GM23338 (cell line): Measurements from ENCODE around the gene MAP4K1. TPM values are rescaled to one million over a fixed set of nuclear protein-coding genes. Genes with fewer than 3 reads are reported as not detected.

Experiments used
- ATAC-seq: fragments of 200-7000 bp; cut with Tn5 transposase; 3 replicates; pipeline ENCODE4 v1.9.1; 2020
- DNase-seq: peaks from one replicate; pipeline ENCODE4 v3.0.0-alpha.2; 2015; ENCODE audit warnings: low spot score
- H2AFZ ChIP-seq: fragments of 200-600 bp; sonication (generic); 2 replicates; pipeline ENCODE4 v1.8.0; 2016; ENCODE audit warnings: antibody characterized with exemption, mild to moderate bottlenecking, moderate library complexity
- H3F3A ChIP-seq: fragments of 200-600 bp; sonication (generic); replicated peaks from 2 replicates; pipeline ENCODE4 v1.8.0; 2017; ENCODE audit warnings: antibody characterized with exemption, mixed run types, low read depth
- H3K27ac ChIP-seq: fragments of 200-600 bp; sonication (generic); 2 replicates; pipeline ENCODE4 v1.6.1; 2016; ENCODE audit warnings: low read depth
- H3K27me3 ChIP-seq: fragments of 200-600 bp; sonication (generic); 2 replicates; pipeline ENCODE4 v1.8.0; 2016; ENCODE audit warnings: mild to moderate bottlenecking, mixed run types, moderate library complexity; ENCODE audit not compliant: insufficient read depth
- H3K36me3 ChIP-seq: fragments of 200-600 bp; sonication (generic); 2 replicates; pipeline ENCODE4 v1.8.0; 2016; ENCODE audit warnings: mild to moderate bottlenecking; ENCODE audit not compliant: insufficient read depth
- H3K4me1 ChIP-seq: fragments of 200-600 bp; sonication (generic); 2 replicates; pipeline ENCODE4 v1.8.0; 2016; ENCODE audit warnings: mild to moderate bottlenecking, moderate library complexity; ENCODE audit not compliant: insufficient read depth
- H3K4me2 ChIP-seq: fragments of 200-600 bp; sonication (generic); 2 replicates; pipeline ENCODE4 v1.7.1; 2017; ENCODE audit warnings: mixed run types
- H3K4me3 ChIP-seq: fragments of 200-600 bp; sonication (generic); 2 replicates; pipeline ENCODE4 v1.6.1; 2016; ENCODE audit warnings: mixed run types
- H3K79me2 ChIP-seq: fragments of 200-600 bp; sonication (generic); replicated peaks from 2 replicates; pipeline ENCODE4 v1.8.0; 2017; ENCODE audit warnings: mild to moderate bottlenecking; ENCODE audit not compliant: insufficient read depth
- H3K9me2 ChIP-seq: fragments of 200-600 bp; sonication (generic); 2 replicates; pipeline ENCODE4 v1.8.0; 2017; ENCODE audit not compliant: insufficient read depth
- H4K20me1 ChIP-seq: fragments of 200-600 bp; sonication (generic); replicated peaks from 2 replicates; pipeline ENCODE4 v1.8.0; 2017; ENCODE audit warnings: mild to moderate bottlenecking; ENCODE audit not compliant: insufficient read depth
- H3K27ac Mint-ChIP-seq: 2 replicates; pipeline ENCODE4 v1.8.0; 2020; ENCODE audit warnings: inconsistent platforms, mild to moderate bottlenecking, moderate library complexity, mixed read lengths
- H3K27me3 Mint-ChIP-seq: 3 replicates; pipeline ENCODE4 v1.8.0; 2022; ENCODE audit warnings: low read depth, mild to moderate bottlenecking, moderate library complexity, mixed read lengths, inconsistent platforms; ENCODE audit not compliant: insufficient read depth, poor library complexity
- H3K36me3 Mint-ChIP-seq: 3 replicates; pipeline ENCODE4 v1.8.0; 2021; ENCODE audit warnings: low read depth, mild to moderate bottlenecking, inconsistent platforms, moderate library complexity, mixed read lengths
- H3K4me1 Mint-ChIP-seq: 3 replicates; pipeline ENCODE4 v1.8.0; 2020; ENCODE audit warnings: mild to moderate bottlenecking, inconsistent platforms, mixed read lengths
- H3K4me3 Mint-ChIP-seq: 3 replicates; pipeline ENCODE4 v1.8.0; 2021; ENCODE audit warnings: moderate library complexity, mild to moderate bottlenecking, inconsistent platforms, mixed read lengths
- H3K9me3 Mint-ChIP-seq: 3 replicates; pipeline ENCODE4 v1.8.0; 2020; ENCODE audit warnings: moderate library complexity, mild to moderate bottlenecking, inconsistent platforms, mixed read lengths
- CREB1 ChIP-seq: fragments of 250-450 bp; sonication (Bioruptor Pico); IDR thresholded peaks from 2 replicates; pipeline ENCODE4 v1.5.0; 2020; ENCODE audit warnings: low read depth, mild to moderate bottlenecking, moderate library complexity
- EZH2 ChIP-seq: fragments of 200-600 bp; sonication (generic); IDR thresholded peaks from one replicate; pipeline ENCODE4 v1.8.0; 2017; ENCODE audit warnings: antibody characterized with exemption, mild to moderate bottlenecking, low read depth; ENCODE audit not compliant: unreplicated experiment
- EZH2phosphoT487 ChIP-seq: fragments of 200-600 bp; sonication (generic); IDR thresholded peaks from one replicate; pipeline ENCODE4 v1.8.1; 2018; ENCODE audit warnings: antibody characterized with exemption; ENCODE audit not compliant: unreplicated experiment
- JUNB ChIP-seq: IDR thresholded peaks from one replicate; pipeline ENCODE4 v1.6.1; 2016; ENCODE audit warnings: antibody characterized with exemption; ENCODE audit not compliant: unreplicated experiment
- NANOG ChIP-seq: IDR thresholded peaks from 2 replicates; pipeline ENCODE4 v1.6.1; 2016; ENCODE audit warnings: antibody characterized with exemption, borderline replicate concordance
- POLR2AphosphoS5 ChIP-seq: IDR thresholded peaks from 2 replicates; pipeline ENCODE4 v1.6.1; 2016; ENCODE audit warnings: antibody characterized with exemption, low read depth
- STAT1 ChIP-seq: IDR thresholded peaks from one replicate; pipeline ENCODE4 v1.6.1; 2016; ENCODE audit warnings: antibody characterized with exemption; ENCODE audit not compliant: unreplicated experiment
- ZNF114 ChIP-seq: fragments of 250-450 bp; sonication (Bioruptor Pico); IDR thresholded peaks from 2 replicates; pipeline ENCODE4 v1.5.0; 2020; ENCODE audit warnings: mild to moderate bottlenecking, moderate library complexity
- ZNF331 ChIP-seq: fragments of 250-450 bp; sonication (Bioruptor Pico); IDR thresholded peaks from 2 replicates; pipeline ENCODE4 v1.5.0; 2020; ENCODE audit warnings: low read depth, mild to moderate bottlenecking, moderate library complexity
- polyA plus RNA-seq: library from polyadenylated mRNA; unstranded; fragments of >200 nt; fragmentation: Nextera tagmentation; extraction: Ambion mirVana; gene quantifications from 2 replicates; pipeline ENCODE4 v1.2.1, GENCODE V29; 2016
- total RNA-seq: library from RNA; depleted of rRNA; stranded (reverse); fragments of >200 nt; shearing (Covaris generic); gene quantifications from 2 replicates; pipeline ENCODE4 v1.2.3, GENCODE V29; 2014
- TF ChIP-seq, protein P1 (sequence below): IDR thresholded peaks from 2 replicates; pipeline ENCODE4 v1.6.1; 2016; ENCODE audit warnings: antibody characterized with exemption
- TF ChIP-seq, protein P2 (sequence below): fragments of 250-450 bp; sonication (Bioruptor Pico); IDR thresholded peaks from 2 replicates; pipeline ENCODE4 v1.5.0; 2020; ENCODE audit warnings: mild to moderate bottlenecking, moderate library complexity
- TF ChIP-seq, protein P3 (sequence below), 2 experiments: fragments of 200-600 bp in 1 of 2; sonication (generic) in 1 of 2; conservative IDR thresholded peaks; 2 replicates each; pipeline versions ENCODE4 v1.5.1 to v1.6.1; 2016 to 2017; ENCODE audit warnings: antibody characterized with exemption in 2 of 2, low read depth in 2 of 2, mild to moderate bottlenecking in 2 of 2, moderate library complexity in 1 of 2
- TF ChIP-seq, protein P4 (sequence below): IDR thresholded peaks from one replicate; pipeline ENCODE4 v1.6.1; 2018; ENCODE audit warnings: antibody characterized with exemption; ENCODE audit not compliant: unreplicated experiment

Gene MAP4K1
- total and polyA plus RNA-seq, 2 experiments from 2014 or later, result 7.7 to 44.6 TPM

DNA sequence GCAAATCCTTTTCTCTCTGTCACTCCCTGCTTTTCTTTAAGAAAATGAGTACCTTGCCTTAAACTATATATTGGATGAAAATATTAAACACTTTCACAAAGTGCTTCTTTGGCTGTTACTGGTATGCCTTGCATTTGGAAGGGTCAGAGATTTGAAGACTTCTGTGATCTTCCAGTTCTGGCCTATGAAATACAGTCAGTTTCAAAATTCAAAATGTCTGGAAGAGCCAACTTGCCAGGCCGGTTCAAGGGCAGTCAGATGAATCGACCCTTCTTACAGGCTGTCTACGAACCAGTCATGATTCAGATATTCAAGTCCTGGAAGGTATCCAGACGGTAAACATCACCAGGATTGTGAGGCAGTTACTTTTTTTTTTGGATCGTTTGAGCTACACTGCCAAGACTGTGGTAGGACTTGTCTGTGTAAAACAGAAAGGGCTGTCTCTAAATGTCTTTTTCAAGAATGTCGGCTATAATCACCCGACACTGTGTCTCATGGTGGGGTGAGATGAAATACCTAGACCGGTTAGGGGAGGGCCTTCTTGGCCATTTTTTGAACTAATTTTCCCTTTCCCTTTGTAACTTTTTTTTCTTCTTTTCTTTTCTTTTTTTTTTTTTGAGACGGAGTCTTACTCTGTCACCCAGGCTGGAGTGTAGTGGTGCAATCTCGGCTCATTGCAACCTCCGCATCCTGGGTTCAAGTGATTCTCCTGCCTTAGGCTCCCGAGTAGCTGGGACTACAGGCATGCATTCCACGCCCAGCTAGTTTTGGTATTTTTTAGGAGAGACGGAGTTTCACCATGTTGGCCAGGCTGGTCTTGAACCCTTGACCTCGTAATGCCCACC lies 40.9 kb upstream of the MAP4K1 start:
- Mint-ChIP-seq H3K9me3 (no peaks in the 10 kb centered on the region), H3K27me3 (peaks cover 16% of the 10 kb centered on the region), H3K4me1 (peaks cover 90% of the 10 kb centered on the region), H3K4me3 (peak overlapping the region; percentile 33; the same call in 2 of the 3 replicates), H3K36me3 (peaks cover 47% of the 10 kb centered on the region), H3K27ac (peak overlapping the region; percentile 90)
- Histone ChIP-seq H3K27me3 (no peaks in the 10 kb centered on the region), H3K4me1 (peaks cover 94% of the 10 kb centered on the region), H3K79me2 (peaks cover 100% of the 10 kb centered on the region), H2AFZ (no peak overlapping the region), H3K36me3 (0 out of 2 replicates have a peak, but pooled peaks cover 4% of the 10 kb centered on the region), H3K4me2 (peak overlapping the region; percentile 21), H3K27ac (peak overlapping the region; percentile 99), H3F3A (peaks cover 8% of the 10 kb centered on the region), H3K4me3 (no peak overlapping the region), H3K9me2 (no peaks in the 10 kb centered on the region), H4K20me1 (peaks cover 68% of the 10 kb centered on the region)
- ATAC-seq, result no peak
- DNase-seq, result no peak
- TF ChIP-seq EZH2phosphoT487 (no peak), ZNF114 (no peak), CREB1 (no peak), ZNF331 (no peak), NANOG (no peak), STAT1 (no peak), EZH2 (no peak), POLR2AphosphoS5 (no peak), JUNB (no peak)
- TF ChIP-seq, protein P1, sequence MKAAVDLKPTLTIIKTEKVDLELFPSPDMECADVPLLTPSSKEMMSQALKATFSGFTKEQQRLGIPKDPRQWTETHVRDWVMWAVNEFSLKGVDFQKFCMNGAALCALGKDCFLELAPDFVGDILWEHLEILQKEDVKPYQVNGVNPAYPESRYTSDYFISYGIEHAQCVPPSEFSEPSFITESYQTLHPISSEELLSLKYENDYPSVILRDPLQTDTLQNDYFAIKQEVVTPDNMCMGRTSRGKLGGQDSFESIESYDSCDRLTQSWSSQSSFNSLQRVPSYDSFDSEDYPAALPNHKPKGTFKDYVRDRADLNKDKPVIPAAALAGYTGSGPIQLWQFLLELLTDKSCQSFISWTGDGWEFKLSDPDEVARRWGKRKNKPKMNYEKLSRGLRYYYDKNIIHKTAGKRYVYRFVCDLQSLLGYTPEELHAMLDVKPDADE, result no peak
- TF ChIP-seq, protein P2, sequence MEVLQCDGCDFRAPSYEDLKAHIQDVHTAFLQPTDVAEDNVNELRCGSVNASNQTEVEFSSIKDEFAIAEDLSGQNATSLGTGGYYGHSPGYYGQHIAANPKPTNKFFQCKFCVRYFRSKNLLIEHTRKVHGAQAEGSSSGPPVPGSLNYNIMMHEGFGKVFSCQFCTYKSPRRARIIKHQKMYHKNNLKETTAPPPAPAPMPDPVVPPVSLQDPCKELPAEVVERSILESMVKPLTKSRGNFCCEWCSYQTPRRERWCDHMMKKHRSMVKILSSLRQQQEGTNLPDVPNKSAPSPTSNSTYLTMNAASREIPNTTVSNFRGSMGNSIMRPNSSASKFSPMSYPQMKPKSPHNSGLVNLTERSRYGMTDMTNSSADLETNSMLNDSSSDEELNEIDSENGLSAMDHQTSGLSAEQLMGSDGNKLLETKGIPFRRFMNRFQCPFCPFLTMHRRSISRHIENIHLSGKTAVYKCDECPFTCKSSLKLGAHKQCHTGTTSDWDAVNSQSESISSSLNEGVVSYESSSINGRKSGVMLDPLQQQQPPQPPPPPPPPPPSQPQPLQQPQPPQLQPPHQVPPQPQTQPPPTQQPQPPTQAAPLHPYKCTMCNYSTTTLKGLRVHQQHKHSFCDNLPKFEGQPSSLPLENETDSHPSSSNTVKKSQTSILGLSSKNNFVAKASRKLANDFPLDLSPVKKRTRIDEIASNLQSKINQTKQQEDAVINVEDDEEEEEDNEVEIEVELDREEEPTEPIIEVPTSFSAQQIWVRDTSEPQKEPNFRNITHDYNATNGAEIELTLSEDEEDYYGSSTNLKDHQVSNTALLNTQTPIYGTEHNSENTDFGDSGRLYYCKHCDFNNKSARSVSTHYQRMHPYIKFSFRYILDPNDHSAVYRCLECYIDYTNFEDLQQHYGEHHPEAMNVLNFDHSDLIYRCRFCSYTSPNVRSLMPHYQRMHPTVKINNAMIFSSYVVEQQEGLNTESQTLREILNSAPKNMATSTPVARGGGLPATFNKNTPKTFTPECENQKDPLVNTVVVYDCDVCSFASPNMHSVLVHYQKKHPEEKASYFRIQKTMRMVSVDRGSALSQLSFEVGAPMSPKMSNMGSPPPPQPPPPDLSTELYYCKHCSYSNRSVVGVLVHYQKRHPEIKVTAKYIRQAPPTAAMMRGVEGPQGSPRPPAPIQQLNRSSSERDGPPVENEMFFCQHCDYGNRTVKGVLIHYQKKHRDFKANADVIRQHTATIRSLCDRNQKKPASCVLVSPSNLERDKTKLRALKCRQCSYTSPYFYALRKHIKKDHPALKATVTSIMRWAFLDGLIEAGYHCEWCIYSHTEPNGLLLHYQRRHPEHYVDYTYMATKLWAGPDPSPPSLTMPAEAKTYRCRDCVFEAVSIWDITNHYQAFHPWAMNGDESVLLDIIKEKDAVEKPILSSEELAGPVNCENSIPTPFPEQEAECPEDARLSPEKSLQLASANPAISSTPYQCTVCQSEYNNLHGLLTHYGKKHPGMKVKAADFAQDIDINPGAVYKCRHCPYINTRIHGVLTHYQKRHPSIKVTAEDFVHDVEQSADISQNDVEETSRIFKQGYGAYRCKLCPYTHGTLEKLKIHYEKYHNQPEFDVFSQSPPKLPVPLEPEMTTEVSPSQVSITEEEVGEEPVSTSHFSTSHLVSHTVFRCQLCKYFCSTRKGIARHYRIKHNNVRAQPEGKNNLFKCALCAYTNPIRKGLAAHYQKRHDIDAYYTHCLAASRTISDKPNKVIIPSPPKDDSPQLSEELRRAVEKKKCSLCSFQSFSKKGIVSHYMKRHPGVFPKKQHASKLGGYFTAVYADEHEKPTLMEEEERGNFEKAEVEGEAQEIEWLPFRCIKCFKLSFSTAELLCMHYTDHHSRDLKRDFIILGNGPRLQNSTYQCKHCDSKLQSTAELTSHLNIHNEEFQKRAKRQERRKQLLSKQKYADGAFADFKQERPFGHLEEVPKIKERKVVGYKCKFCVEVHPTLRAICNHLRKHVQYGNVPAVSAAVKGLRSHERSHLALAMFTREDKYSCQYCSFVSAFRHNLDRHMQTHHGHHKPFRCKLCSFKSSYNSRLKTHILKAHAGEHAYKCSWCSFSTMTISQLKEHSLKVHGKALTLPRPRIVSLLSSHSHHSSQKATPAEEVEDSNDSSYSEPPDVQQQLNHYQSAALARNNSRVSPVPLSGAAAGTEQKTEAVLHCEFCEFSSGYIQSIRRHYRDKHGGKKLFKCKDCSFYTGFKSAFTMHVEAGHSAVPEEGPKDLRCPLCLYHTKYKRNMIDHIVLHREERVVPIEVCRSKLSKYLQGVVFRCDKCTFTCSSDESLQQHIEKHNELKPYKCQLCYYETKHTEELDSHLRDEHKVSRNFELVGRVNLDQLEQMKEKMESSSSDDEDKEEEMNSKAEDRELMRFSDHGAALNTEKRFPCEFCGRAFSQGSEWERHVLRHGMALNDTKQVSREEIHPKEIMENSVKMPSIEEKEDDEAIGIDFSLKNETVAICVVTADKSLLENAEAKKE (CRISPR knock-in tag), result no peak
- TF ChIP-seq, protein P3, sequence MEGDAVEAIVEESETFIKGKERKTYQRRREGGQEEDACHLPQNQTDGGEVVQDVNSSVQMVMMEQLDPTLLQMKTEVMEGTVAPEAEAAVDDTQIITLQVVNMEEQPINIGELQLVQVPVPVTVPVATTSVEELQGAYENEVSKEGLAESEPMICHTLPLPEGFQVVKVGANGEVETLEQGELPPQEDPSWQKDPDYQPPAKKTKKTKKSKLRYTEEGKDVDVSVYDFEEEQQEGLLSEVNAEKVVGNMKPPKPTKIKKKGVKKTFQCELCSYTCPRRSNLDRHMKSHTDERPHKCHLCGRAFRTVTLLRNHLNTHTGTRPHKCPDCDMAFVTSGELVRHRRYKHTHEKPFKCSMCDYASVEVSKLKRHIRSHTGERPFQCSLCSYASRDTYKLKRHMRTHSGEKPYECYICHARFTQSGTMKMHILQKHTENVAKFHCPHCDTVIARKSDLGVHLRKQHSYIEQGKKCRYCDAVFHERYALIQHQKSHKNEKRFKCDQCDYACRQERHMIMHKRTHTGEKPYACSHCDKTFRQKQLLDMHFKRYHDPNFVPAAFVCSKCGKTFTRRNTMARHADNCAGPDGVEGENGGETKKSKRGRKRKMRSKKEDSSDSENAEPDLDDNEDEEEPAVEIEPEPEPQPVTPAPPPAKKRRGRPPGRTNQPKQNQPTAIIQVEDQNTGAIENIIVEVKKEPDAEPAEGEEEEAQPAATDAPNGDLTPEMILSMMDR (conservative IDR thresholded peaks at IDR 0.05; ENCODE audit: low read depth in 2 of 2), result no peak
- TF ChIP-seq, protein P4, sequence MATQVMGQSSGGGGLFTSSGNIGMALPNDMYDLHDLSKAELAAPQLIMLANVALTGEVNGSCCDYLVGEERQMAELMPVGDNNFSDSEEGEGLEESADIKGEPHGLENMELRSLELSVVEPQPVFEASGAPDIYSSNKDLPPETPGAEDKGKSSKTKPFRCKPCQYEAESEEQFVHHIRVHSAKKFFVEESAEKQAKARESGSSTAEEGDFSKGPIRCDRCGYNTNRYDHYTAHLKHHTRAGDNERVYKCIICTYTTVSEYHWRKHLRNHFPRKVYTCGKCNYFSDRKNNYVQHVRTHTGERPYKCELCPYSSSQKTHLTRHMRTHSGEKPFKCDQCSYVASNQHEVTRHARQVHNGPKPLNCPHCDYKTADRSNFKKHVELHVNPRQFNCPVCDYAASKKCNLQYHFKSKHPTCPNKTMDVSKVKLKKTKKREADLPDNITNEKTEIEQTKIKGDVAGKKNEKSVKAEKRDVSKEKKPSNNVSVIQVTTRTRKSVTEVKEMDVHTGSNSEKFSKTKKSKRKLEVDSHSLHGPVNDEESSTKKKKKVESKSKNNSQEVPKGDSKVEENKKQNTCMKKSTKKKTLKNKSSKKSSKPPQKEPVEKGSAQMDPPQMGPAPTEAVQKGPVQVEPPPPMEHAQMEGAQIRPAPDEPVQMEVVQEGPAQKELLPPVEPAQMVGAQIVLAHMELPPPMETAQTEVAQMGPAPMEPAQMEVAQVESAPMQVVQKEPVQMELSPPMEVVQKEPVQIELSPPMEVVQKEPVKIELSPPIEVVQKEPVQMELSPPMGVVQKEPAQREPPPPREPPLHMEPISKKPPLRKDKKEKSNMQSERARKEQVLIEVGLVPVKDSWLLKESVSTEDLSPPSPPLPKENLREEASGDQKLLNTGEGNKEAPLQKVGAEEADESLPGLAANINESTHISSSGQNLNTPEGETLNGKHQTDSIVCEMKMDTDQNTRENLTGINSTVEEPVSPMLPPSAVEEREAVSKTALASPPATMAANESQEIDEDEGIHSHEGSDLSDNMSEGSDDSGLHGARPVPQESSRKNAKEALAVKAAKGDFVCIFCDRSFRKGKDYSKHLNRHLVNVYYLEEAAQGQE, result no peak
